Esophagus squamous epithelium (tissue), 4 donors: Measurements from ENCODE around the gene P2RX2.

Experiments
- CTCF ChIP-seq, 6 experiments: fragments of 450-650 bp in 4 of 6; fragments of 200-600 bp in 2 of 6; sonication (generic) in 2 of 6; IDR thresholded peaks; one replicate each; pipeline ENCODE4 v1.5.1; 2016 to 2019; ENCODE audit warnings: antibody characterized with exemption in 6 of 6, mild to moderate bottlenecking in 4 of 6, moderate library complexity in 4 of 6
- POLR2A ChIP-seq, 4 donors: fragments of 450-650 bp; IDR thresholded peaks; one replicate each; pipeline ENCODE4 v1.6.1; 2017; ENCODE audit warnings: antibody characterized with exemption in 4 of 4, mild to moderate bottlenecking in 4 of 4, moderate library complexity in 3 of 4

GRCh38 chr12:132657004-132657727 is 38.6 kb downstream of the P2RX2 start:
- TF ChIP-seq CTCF (IDR thresholded peaks at IDR 0.05) (no peak), POLR2A (IDR thresholded peaks at IDR 0.05) (no peak)
